Muscle of arm (tissue), 12 donors: ENCODE measurements around the gene MGAT4A. TPM values are rescaled to one million over a fixed set of nuclear protein-coding genes. Genes with fewer than 3 reads are reported as not detected.

ENCODE experiments used
- DNase-seq: peaks from one replicate; pipeline ENCODE4 v3.0.0-alpha.2; 2013
- polyA plus RNA-seq, 12 donors: library from polyadenylated mRNA; unstranded; fragments of 120-200 nt; gene quantifications; one replicate each; pipeline ENCODE4 v1.2.1, GENCODE V29; 2013; ENCODE audit not compliant: insufficient read length in 12 of 12

MGAT4A gene
- polyA plus RNA-seq, 12 donors = 3.9 to 9.0 (median 6.1) TPM; not detected in 1

DNA sequence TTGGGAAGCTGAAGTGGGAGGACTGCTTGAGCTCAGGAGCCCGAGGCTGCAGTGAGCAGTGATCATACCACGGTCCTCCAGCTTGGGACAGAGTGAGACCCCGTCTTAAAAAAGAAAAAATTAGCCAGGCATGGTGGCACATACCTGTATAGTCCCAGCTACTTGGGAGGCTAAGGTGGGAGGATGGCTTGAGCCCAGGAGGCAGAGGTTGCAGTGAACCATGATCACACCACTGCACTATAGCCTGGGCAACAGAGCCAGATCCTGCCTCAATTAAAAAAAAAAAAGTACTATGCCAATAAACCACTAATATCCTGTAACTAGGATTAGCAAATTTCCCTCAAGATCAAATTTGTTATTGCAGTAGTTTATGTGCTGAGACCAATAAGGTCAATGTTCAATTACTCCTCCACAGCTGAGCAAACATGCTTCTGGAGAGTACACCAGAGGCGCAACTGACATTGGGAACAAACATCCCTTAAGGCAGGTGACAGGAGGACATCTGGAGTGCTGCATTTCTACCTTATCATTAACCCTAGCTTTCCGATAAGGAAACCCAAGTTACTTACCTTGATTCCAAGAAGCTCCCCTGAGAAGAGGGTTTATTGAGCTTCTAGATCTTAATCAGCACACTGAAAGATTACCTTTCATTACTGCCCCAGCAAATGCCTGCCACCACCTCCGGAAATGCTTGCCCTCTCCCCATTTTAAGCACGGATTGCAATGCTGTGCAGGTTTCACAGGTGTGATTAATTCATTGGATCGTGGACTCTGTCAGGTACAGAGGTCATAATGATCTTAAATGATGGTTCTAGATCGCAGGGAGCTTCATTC lies 26.2 kb downstream of the MGAT4A start:
- no peak for DNase-seq

DNA sequence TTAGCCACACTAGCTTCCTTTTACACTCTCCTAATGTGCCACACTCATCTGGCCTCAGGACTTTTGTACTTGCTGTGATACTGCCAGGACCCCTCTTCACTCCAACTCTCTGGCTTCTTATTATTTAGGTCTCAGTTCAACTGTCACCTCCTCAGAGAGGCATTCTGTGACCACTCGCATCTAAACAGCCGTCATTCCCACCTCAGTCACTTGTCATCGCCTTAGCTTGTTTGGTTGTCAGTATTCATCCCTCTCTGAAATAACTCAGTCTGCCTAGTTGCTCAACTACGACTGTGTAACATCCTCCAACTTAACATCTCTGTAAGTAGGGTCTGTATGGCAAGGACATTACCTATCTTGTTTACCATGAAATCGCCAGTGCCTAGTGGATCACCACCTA lies 27.2 kb downstream of the MGAT4A start:
- no peak for DNase-seq

DNA sequence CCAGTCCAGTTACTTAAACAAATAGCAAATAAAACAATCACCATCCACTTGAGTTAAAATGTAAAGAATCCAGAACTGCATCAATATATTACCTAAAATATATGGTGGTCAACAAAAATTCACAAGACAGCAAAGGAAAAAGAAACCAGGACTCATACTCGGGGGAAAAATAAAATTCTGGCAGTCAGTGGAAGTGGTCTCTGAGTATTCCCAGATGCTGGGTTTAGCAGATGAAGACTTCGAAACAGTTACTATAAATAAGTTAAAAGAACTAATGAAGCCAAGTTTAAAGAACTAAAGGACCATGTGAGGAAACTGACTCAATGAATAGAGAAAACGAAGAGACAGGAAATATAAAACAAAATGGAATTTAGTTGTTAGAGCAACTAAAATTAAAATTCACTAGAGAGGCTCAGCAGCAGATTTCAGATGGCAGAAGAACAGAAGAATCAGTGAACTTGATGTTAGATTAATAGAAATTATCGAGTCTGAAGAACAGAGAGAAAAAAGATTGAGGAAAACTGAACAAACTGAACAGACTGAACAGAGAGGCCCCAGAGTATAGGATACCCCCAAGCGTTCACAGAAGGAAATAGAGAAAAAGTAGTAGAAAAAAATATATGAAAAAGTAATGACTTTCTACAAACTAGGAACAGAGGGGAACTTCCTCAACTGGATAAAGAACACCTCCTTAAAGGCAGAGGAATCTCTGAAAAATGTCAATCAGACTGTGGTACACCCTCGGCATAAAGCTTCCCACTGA lies 27.9 kb downstream of the MGAT4A start:
- DNase-seq = no peak

DNA sequence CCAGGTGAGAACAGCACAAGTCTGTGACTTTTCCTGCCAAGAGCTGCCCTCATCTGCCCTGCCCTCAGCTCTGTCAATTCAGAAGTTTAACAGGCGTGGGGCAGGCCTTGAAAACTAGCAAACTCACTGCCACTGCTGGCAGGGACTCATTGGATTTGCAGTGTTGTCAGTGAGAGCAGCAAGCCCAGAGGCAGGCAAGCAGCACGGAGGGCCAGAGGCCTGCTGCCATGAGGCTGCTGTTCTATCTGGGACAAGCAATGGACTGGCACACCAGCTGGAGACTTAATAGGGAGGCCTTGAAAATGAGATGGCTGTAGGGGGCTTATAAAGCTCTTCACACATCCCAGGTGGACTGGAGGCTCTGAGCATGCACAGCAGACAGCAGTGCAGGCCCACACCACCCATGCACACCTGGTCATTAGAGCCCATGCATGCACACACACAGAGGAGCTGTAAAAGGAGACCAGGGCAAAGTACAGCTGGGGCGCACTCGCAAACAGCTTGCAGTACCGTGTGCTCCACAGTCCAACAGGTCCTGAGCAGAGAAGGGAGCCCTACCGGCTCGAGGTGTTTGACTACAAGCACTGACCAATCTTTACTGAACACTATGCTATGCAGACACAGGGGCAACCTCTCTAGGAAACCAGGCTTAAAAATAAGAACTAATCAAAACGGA lies 28.7 kb downstream of the MGAT4A start:
- DNase-seq = no peak

DNA sequence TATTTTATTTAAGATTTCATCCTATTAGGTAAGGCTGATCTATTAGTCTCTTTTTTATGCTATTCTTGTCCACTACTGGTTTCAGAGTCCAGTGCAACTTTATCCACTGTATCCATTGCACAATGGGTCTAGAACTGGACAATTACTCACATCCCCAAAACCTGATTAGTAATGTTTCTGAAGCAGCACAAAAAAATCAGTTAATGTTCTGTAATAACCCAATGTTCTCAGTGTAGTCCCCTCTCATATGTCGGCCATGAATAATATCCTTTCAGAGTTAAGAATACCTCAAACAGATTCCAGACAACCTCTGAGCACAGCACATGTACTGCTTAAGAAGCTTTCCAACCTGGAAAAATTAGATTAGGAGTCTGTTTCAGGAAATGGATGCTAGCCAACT lies 29.7 kb downstream of the MGAT4A start:
- DNase-seq = no peak

DNA sequence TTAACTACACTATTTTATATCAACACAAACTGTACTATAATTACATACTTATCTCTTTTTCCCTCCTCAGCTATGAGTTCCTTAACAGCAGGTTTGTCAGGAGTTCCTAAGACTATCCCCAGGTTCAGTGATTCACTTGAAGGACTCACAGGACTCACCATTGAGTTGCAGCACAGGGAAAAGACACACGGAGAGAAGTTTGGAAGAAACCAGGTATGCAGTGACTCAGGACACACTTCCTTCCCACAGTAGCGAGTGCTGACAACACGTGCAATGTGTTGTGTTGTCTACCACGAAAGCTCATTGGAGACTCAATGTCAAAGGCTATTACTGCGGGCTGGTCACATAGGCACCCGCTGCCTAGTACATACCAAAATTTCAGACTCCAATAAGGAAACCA lies 32.0 kb downstream of the MGAT4A start:
- DNase-seq = no peak

DNA sequence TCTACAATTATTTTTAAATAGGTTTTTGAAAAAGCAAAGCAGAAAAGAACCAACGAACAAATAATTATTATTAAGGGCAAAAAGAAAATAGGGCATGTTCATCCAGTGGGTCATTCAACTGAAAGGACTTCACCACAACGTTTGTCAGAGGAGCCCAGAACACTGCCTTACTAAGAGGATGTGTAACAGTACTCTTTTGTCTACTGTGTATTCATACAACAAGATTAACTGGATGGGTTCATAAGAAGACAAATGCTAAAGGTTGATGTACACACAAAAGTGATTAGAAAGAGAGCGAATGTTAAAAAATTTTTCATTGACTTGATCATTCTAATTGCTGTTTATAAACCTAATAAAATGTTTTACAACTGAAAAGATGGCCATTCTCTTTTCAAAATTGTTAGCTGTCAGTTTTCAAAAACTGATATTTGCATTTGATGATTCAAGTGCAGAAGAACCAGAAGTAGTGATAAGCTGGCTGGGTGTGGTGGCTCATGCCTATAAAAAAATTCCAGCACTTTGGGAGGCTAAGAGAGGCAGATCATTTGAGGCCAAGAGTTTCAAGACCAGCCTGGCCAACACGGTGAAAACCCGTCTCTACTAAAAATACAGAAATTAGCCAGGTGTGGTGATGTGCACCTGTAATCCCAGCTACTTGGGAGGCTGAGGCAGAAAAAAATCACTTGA lies 33.1 kb downstream of the MGAT4A start:
- no peak for DNase-seq

DNA sequence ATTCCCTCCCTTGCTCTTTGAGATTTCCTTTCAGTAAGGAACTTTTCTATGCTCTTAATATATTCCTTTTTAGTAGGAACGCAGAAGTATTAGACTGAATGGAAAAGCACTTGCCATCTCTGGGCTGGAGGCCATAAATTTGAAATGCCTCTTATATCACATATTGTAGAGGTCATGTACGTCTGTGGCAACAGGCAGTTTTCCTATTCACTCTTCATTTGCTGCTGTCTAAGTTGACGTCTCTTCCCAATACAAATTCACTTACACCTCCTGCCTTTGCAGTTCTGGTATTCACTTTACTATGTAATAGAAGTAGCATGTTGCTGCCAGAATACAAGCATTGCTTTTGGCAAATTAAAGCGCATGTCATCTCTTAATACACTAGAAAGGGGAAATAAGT lies 34.7 kb downstream of the MGAT4A start:
- peak; percentile 19 for DNase-seq

DNA sequence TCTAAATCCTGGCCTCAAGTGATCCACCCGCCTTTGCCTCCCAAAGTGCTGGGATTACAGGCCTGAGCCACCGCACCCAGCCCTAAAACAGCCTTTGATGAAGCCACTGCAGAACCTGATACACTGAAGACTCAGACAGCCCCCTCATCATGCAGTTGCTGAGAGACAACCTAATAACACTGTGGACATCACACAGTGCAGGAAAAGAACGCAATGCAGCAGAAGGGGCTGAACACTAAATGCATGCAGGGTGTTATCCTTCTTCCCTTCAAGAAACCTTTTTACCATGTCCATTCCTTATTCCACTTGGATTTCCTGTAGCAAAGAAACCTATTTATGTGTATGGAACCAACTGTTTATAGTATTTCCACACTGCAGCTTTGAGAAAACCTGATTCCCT lies 35.7 kb downstream of the MGAT4A start:
- DNase-seq = no peak

DNA sequence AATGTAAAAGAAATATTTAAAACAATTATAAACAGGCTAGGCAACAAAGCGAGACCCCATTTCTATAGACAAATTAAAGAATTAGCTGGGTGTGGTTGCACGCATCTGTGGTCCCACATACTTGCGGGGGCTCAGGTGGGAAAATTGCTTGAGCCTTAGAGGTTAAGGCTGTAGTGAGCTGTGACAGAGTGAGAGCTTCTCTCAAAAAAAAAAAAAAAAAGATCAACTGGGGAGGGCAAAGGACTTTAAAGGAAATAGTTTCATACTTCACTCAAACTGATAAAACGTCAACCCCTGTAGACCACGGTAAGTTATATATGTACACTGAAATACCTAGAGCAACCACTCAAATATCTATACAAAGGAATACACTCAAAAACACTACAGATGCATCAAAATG lies 37.5 kb downstream of the MGAT4A start:
- DNase-seq = no peak

DNA sequence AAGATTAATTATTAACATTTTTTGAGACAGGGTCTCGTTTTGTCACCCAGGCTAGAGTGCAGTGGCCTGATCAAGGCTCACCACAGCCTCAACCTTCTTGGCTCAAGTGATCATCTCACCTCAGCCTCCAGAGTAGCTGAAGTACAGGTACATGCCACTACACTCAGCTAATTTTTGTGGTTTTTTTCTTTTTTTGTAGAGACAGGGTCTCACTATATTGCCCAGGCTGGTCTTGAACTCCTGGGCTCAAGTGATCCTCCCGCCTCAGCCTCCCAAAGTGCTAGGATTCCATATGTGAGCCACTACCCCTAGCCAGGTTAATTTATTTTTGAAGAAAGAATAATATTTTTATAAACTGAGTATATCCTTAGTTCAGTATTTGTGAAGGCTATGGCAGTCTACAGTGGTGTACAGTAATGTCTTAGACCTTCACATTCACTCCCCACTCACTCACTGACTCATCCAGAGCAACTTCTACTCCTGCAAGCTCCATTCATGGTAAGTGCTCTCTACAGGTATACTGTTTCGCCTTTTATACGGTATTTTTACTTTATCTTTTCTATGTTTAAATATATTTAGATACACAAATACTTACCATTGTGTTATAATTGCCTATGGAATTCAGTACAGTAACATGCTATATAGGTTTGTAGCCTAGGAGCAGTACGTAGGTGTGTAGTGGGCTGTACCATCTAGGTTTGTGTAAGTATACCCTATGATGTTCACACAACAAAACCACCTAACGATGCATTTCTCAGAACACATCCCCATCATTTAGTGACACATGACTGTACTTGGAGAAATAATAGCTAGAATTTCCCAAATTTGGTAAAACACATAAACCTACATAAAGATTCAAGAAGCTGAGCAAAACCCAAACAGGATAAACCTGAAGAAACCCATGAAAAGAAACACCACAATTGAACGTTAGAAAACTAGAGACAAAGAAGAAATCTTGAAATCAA lies 38.6 kb downstream of the MGAT4A start:
- DNase-seq = no peak

DNA sequence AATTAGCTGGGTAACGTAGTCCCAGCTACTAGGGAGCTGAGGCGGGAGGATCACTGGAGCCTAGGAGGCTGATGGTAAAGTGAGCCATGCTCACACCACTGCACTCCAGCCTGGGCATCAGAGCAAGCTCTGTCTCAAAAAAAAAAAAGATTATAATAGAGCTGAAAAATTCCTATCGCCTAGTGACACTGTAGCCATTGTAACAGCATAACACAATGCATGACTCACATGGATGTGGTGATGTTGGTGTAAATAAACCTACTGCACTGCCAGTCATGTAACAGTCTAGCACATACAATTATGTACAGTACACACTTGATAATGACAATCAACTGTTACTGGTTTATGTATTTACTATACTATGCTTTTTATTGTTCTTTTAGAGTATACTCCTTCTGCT lies 39.6 kb downstream of the MGAT4A start:
- no peak for DNase-seq

DNA sequence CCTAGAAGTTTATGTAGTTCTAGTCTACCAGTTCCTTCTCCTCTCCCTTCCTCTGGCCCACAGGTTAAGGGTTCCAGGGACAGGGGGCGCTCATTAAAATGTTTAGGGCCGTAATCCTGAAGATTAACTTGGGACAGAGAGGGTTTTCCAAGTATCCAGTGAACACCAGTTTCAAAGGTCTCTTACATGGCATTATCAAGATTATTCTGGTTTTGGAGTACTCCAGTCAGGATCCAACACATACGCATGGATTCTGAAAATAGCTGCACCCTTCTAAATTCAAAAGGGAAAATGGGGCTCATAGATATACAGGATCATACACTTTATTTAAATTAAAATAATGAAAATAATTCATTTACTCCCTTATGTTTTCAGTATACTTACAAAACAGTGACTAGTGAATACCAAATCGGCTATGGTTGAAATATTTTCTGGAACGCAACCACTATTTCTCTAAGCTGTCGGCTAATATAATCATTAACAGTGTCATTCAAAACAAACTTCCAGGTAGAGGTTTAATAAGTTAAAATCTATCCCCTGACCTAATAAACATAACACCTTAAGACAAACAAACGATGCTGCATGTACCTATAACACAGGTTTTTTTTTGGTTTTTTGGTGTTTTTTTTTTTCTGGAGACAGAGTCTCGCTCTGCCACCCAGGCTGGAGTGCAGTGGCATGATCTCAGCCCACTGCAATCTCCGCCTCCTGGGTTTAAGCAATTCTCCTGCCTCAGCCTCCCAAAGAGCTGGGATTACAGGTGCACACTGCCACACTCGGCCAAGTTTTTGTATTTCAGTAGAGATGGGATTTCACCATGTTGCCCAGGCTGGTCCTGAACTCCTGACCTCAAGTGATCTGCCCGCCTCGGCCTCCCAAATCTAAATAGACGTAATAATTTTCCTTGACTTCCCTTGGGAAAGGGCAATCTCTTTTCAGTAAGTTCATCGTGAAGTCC lies 44.7 kb downstream of the MGAT4A start:
- no peak for DNase-seq

DNA sequence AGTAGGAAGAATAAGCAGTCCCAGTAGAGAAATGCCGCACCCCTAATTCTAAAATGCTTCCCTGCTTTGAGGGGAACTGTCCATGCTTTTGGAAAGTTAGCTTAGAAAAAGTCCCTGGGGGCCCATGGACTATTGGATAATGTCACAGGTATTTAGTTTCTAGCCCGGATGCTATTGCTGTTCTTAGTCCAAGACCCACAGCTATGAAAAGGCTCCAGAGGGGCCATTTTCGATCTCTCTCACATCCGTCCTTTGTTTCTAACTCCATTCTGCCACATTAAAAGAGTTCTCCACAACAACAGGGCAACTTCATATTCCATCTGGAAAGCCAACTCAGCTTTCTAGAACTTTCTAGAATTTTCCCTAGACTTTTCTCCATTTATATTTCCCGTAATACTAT lies 47.2 kb downstream of the MGAT4A start:
- no peak for DNase-seq

DNA sequence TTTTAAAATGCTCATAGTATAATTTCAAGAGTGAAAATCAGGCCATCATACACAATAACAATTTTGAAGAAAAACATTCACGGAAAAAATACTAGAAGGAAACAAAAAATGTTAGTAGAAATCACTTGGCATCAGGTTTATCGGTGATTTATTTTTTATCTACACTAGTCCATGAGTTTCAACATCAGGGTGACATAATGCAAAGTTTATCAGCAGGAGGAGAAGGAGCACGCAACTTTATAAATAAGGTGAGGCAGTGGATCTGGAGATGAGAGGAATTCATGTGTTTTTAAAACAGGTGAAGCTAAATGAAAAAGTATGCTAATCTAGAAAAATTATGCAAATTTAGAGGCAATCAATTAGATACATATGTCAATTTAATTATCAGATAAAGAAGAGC lies 54.2 kb downstream of the MGAT4A start:
- DNase-seq = no peak

DNA sequence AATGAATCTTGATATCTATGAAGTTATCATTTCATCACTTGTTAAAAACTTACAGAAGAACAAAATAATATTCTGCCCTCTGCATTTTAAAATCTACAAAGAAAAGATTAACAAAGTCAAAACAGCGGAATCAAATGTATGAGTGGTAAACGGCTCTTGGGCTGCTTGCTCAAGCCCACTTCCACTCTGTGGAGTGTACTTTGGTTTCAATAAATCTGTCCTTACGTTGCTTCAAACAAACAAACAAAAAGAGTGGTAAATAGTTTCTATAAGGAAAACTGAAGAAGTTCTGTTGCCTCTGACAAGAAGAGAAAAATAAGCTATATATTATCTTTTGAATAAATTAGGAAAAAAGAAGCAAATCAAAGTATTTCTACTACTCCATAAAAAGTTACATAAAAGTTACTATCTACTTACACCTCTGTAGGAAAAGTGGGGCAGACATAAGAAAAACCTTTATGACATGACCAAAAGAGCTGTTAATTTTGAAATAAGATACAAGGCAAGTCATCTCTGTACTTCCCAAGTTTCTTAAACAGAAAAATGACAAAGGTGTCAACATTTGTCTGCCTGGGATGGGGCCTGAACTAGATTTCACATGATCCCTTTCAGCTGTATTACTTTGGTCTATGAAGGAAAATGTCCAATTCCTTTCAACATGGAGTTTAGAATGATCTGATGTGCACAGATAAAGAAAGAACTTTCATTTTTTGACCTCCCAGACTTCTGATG lies 56.5 kb downstream of the MGAT4A start:
- DNase-seq = no peak

DNA sequence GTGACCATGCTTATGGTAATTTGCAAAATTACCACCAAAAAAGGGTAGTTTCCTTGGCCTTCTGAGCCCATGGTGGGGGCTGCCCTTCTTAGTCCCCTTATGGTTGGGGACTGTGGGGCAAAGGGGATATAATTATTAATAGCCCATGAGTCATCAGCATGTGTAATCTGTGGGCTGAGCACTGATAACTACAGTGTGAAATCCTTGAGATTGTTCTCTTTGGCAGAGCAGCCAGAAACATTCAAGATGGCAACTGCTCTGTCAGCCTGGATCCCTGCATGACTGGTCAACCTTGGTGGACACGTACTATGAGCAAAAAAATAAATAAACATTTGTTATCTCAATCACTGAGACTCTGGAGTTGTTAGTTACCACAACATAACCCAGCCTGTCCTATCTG lies 61.3 kb downstream of the MGAT4A start:
- no peak for DNase-seq

DNA sequence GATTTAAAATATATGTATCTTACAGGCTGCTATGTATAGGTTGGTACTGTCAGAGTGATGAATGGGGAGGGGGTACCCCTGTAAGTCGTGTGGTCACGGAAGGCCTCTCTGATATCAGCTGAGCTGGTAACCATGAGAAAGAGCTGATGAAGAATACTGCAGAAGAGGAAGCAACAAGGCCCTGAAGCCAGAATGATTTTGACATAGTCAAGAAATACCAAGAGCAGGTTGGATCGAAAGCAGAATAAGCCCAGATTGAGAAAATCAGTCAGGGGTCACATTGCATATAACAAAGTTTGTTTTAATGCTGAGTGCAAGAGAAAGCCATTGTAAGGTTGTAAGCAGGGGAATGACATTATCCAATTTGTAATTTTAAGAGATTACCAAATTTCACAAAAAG lies 65.3 kb downstream of the MGAT4A start:
- no peak for DNase-seq

DNA sequence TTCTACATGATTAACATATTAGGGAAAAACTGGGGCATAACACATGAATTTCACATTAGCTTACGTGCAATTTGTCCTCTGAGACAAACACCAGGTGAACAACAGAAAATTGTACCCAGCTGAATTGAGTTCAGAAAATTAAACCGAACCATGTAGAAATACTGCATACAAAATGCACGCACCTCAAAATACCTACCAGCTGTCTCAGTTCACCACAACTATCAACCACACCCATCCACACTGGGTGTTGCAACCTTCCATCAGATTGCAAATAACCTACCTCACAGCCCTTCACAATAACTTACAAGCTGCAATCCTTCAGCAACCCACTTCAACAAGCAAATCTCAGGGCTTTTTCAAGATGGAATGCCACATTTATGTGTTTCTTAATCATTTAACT lies 66.6 kb downstream of the MGAT4A start:
- DNase-seq = no peak
